HepG2 (cell line): Measurements from ENCODE around the gene NEURL1B. TPM values are rescaled to one million over a fixed set of nuclear protein-coding genes. Genes with fewer than 3 reads are reported as not detected.

ENCODE experiments used
- ATAC-seq: fragments of 200-7000 bp; cut with Tn5 transposase; 3 replicates; pipeline ENCODE4 v1.9.1; 2020; ENCODE audit warnings: mild to moderate bottlenecking, moderate library complexity
- BruUV-seq: library from RNA; stranded (reverse); fragments of 400-500 nt; replicated peaks from 2 replicates; lab custom pipeline; 2021; lab: Mats Ljungman, UMichigan
- CTCF ChIA-PET: fragments of 300-600 bp; formaldehyde crosslinking; extraction: SDS; loops from one replicate; lab custom pipeline; 2021; ENCODE audit warnings: low total read pairs, inconsistent platforms, low intra/inter-chr PET ratio; lab: Yijun Ruan, JAX
- POLR2A ChIA-PET: fragments of 350-600 bp; sonication (Branson Sonifier 250); formaldehyde crosslinking; loops from one replicate; lab custom pipeline; 2020; ENCODE audit warnings: antibody characterized with exemption, inconsistent platforms; lab: Yijun Ruan, JAX
- DNase-seq: peaks from one replicate; pipeline ENCODE4 v3.0.0-alpha.2; 2015; ENCODE audit warnings: low spot score
- FAIRE-seq: peaks from 3 replicates; lab custom pipeline; 2011; peaks lifted over from hg19 to GRCh38; lab: Jason Lieb, UNC
- H2AFZ ChIP-seq: one replicate; pipeline ENCODE4 v1.6.1; 2011; ENCODE audit warnings: low read length, inconsistent platforms
- H3K27ac ChIP-seq: fragments of 300-600 bp; 3 replicates; pipeline ENCODE4 v1.8.0; 2011; ENCODE audit warnings: mixed run types, mild to moderate bottlenecking, mixed read lengths, low read length, inconsistent platforms; ENCODE audit not compliant: insufficient read depth; ENCODE audit errors: extremely low read length
- H3K27me3 ChIP-seq, 2 experiments: fragments of 200-600 bp in 1 of 2; 2 replicates in 1 of 2; 3 replicates in 1 of 2; pipeline versions ENCODE4 v1.6.0 to v1.8.0; 2011; ENCODE audit warnings: low read length in 2 of 2, mild to moderate bottlenecking in 2 of 2, moderate library complexity in 2 of 2, inconsistent platforms in 1 of 2; ENCODE audit not compliant: insufficient read depth in 2 of 2, control insufficient read depth in 1 of 2
- H3K36me3 ChIP-seq, 2 experiments: fragments of 200-600 bp in 1 of 2; replicated peaks in 1 of 2; 2 replicates in 1 of 2; 3 replicates in 1 of 2; pipeline versions ENCODE4 v1.5.1 to v1.8.0; 2011; ENCODE audit warnings: low read length in 2 of 2, inconsistent platforms in 1 of 2; ENCODE audit not compliant: insufficient read depth in 2 of 2, control insufficient read depth in 1 of 2
- H3K4me1 ChIP-seq: 2 replicates; pipeline ENCODE4 v1.5.1; 2012; ENCODE audit warnings: low read length, inconsistent platforms; ENCODE audit not compliant: insufficient read depth
- H3K4me2 ChIP-seq: 2 replicates; pipeline ENCODE4 v1.6.0; 2011; ENCODE audit warnings: low read depth, low read length, inconsistent platforms
- H3K4me3 ChIP-seq, 3 experiments: fragments of 200-600 bp in 1 of 3; sonication (generic), shearing (Covaris generic) in 1 of 3; replicated peaks in 1 of 3; 2 replicates each; pipeline ENCODE4 v1.5.1; 2011 to 2016; ENCODE audit warnings: low read length in 3 of 3, inconsistent platforms in 2 of 3, low read depth in 2 of 3, mild to moderate bottlenecking in 2 of 3, control low read depth in 1 of 3, mixed read lengths in 1 of 3; ENCODE audit not compliant: insufficient read depth in 1 of 3
- H3K79me2 ChIP-seq: one replicate; pipeline ENCODE4 v1.6.1; 2011; ENCODE audit warnings: low read length, inconsistent platforms; ENCODE audit not compliant: insufficient read depth
- H3K9ac ChIP-seq: 2 replicates; pipeline ENCODE4 v1.6.0; 2011; ENCODE audit warnings: mild to moderate bottlenecking, low read depth, low read length, inconsistent platforms; ENCODE audit not compliant: insufficient read depth
- H3K9me3 ChIP-seq: 2 replicates; pipeline ENCODE4 v1.5.1; 2012; ENCODE audit warnings: mild to moderate bottlenecking, low read length
- H4K20me1 ChIP-seq: 2 replicates; pipeline ENCODE4 v1.6.0; 2011; ENCODE audit warnings: inconsistent platforms, mild to moderate bottlenecking, low read length, moderate library complexity; ENCODE audit not compliant: insufficient read depth
- HDAC6 ChIP-seq: fragments of 200-600 bp; sonication (generic); IDR thresholded peaks from 2 replicates; pipeline ENCODE4 v1.7.0; 2017; ENCODE audit warnings: mild to moderate bottlenecking, antibody characterized with exemption, low read length, low read depth
- PRMT3 ChIP-seq: sonication (generic); formaldehyde crosslinking; IDR thresholded peaks from 2 replicates; pipeline ENCODE4 v1.8.1; 2022; ENCODE audit warnings: low read depth, mild to moderate bottlenecking, moderate library complexity, missing genetic modification reagents, borderline replicate concordance
- TARDBP ChIP-seq: sonication (generic); formaldehyde crosslinking; IDR thresholded peaks from 2 replicates; pipeline ENCODE4 v1.8.0; 2022; ENCODE audit warnings: mild to moderate bottlenecking, missing genetic modification reagents
- TIGD3 ChIP-seq: sonication (generic); formaldehyde crosslinking; IDR thresholded peaks from 2 replicates; pipeline ENCODE4 v1.5.1; 2020; ENCODE audit warnings: mild to moderate bottlenecking, missing genetic modification reagents, borderline replicate concordance
- ZMAT5 ChIP-seq: sonication (generic); formaldehyde crosslinking; IDR thresholded peaks from 2 replicates; pipeline ENCODE4 v1.5.0; 2020; ENCODE audit warnings: mild to moderate bottlenecking, low read depth, missing genetic modification reagents, borderline replicate concordance
- WGBS: methylation state at CpG from one replicate; pipeline ENCODE4 v1.1.6; 2017; ENCODE audit warnings: low lambda C conversion rate; 5-methylcytosine and 5-hydroxymethylcytosine counted together
- in situ Hi-C: cut with HindIII; loops from 2 replicates; pipeline ENCODE4 v1.10.0; 2017; ENCODE audit warnings: low pct_unique_long_range_greater_than_20kb; ENCODE audit not compliant: extremely low pct_ligation_motif_present
- intact Hi-C: fragments of 100-400 bp; cut with micrococcal nuclease; formaldehyde crosslinking; loops from one replicate; pipeline ENCODE4 v1.10.0; 2022; ENCODE audit not compliant: unreplicated experiment
- polyA plus RNA-seq, 8 experiments: library from polyadenylated mRNA; depleted of rRNA in 3 of 8; stranded (reverse) in 7 of 8; unstranded in 1 of 8; fragments of >200 nt; fragmentation: Illumina TruSeq in 4 of 8; extraction: Trizol in 4 of 8; gene quantifications; 2 replicates each; pipeline versions ENCODE4 v1.2.1 to v1.2.3, GENCODE V29; 2011 to 2016; ENCODE audit warnings: low read depth in 4 of 8, missing spikeins in 1 of 8, mixed read lengths in 1 of 8; ENCODE audit not compliant: insufficient read depth in 1 of 8
- total RNA-seq, 5 experiments: library from RNA; depleted of rRNA; stranded (reverse); fragments of >200 nt; fragmentation: Illumina TruSeq; extraction: Trizol; gene quantifications; 2 replicates each; pipeline ENCODE4 v1.2.3, GENCODE V29; 2016; ENCODE audit warnings: low read depth in 1 of 5
- TF ChIP-seq, protein P1 (sequence below): IDR thresholded peaks from 2 replicates; pipeline ENCODE4 v1.6.1; 2016; ENCODE audit warnings: missing biosample characterization, missing genetic modification reagents, low read depth

NEURL1B gene
- total and polyA plus RNA-seq, 2 of the 13 experiments (the other 11 are each of a cell fraction or from before 2014, with no cell fraction given), result 0.09 to 0.13 TPM

DNA sequence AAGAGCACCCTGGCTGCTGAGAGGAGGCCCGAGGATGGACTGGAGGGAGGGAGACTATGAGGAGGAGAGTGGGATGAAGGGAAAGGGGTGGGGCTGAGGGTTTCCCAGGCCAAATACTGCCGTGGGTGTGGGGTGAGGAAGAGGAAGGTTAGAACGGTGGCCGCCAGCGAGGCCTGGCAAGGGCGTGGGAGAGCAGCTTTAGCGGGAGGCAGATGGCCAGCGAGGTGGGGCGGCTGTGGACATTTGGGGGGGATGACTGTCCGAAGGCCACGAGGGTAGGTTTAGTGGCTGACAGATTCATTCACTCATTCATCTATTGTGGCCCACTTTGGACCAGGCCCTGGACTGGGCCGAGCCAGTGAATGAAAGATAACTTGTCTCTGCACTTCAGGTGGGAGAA, 47.8 kb upstream of the NEURL1B start (continued):
- TF ChIP-seq HDAC6 (no peak), TIGD3 (no peak)
- TF ChIP-seq, protein P1, sequence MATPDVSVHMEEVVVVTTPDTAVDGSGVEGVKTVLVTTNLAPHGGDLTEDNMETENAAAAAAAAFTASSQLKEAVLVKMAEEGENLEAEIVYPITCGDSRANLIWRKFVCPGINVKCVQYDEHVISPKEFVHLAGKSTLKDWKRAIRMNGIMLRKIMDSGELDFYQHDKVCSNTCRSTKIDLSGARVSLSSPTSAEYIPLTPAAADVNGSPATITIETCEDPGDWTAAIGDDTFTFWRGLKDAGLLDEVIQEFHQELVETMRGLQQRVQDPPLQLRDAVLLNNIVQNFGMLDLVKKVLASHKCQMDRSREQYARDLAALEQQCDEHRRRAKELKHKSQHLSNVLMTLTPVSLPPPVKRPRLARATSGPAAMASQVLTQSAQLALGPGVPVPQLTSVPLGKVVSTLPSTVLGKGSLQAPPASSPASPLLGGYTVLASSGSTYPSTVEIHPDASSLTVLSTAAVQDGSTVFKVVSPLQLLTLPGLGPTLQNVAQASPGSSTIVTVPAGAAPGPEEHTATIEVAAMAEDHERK (CRISPR knock-in tag), result no peak

- intact Hi-C loops, result no loop called here
- no TSS peak for BruUV-seq
- no peak for FAIRE-seq
- 32% methylated on average over 8 of the region's 8 CpGs for WGBS
- H3K27ac ChIP-seq, result no peak overlapping the region
- TF ChIP-seq TARDBP (no peak), PRMT3 (CRISPR knock-in tag) (no peak), ZMAT5 (CRISPR knock-in tag) (no peak)
- H2AFZ ChIP-seq, result no peak overlapping the region
- H3K9ac ChIP-seq, result no peak overlapping the region
- no peak for DNase-seq
- in situ Hi-C loops, result no loop called here
- H3K4me2 ChIP-seq, result no peak overlapping the region
- ChIA-PET CTCF (no interaction called here), POLR2A (no interaction called here)
- H3K9me3 ChIP-seq, result no peaks in the 10 kb centered on the region
- H3K27me3 ChIP-seq, result peaks cover 6 to 13% of the 10 kb centered on the region in 2 experiments; a peak in 3 of 5 replicates
- no peaks in the 10 kb centered on the region for H3K36me3 ChIP-seq
- H3K4me1 ChIP-seq, result no peaks in the 10 kb centered on the region
- no peak overlapping the region for H3K4me3 ChIP-seq
- H4K20me1 ChIP-seq, result no peaks in the 10 kb centered on the region
- no peak for ATAC-seq
- H3K79me2 ChIP-seq, result no peaks in the 10 kb centered on the region
Observed at GRCh38 chr5:172593721-172594235, 47.3 kb upstream of the NEURL1B start.
